ENCODE measurements around the gene ANKRD55. TPM values are rescaled to one million over a fixed set of nuclear protein-coding genes. Genes with fewer than 3 reads are reported as not detected.

The ANKRD55 gene
- total RNA-seq, 1 donor from 2014 or later: not detected

- Mint-ChIP-seq H3K4me3 (ENCODE audit: unreplicated experiment) (no peak overlapping the region), H3K9me3 (ENCODE audit: low read depth) (no peaks in the 10 kb centered on the region), H3K27me3 (ENCODE audit: low read depth) (no peaks in the 10 kb centered on the region), H3K27ac (ENCODE audit: unreplicated experiment) (peak overlapping the region; percentile 73), H3K4me1 (ENCODE audit: low read depth) (peaks cover 67% of the 10 kb centered on the region), H3K36me3 (ENCODE audit: low read depth) (no peaks in the 10 kb centered on the region)
- no peak for DNase-seq (ENCODE audit: low spot score)
- TF ChIP-seq CTCF (IDR thresholded peaks at IDR 0.05): no peak
Measured at GRCh38 chr5:56169281-56169680, 63.8 kb downstream of the ANKRD55 start.

GRCh38 chr5:56168066-56168478 is 65.1 kb downstream of the ANKRD55 start:
- H3K4me3 Mint-ChIP-seq (ENCODE audit: unreplicated experiment): no peak overlapping the region
- TF ChIP-seq CTCF (IDR thresholded peaks at IDR 0.05): no peak
- H3K27ac Mint-ChIP-seq (ENCODE audit: unreplicated experiment): no peak overlapping the region
- no peaks in the 10 kb centered on the region for H3K27me3 Mint-ChIP-seq (ENCODE audit: low read depth)
- no peaks in the 10 kb centered on the region for H3K36me3 Mint-ChIP-seq (ENCODE audit: low read depth)
- no peaks in the 10 kb centered on the region for H3K9me3 Mint-ChIP-seq (ENCODE audit: low read depth)
- H3K4me1 Mint-ChIP-seq (ENCODE audit: low read depth): peaks cover 70% of the 10 kb centered on the region
- no peak for DNase-seq (ENCODE audit: low spot score)

- peaks cover 70% of the 10 kb centered on the region for H3K4me1 Mint-ChIP-seq (ENCODE audit: low read depth)
Measured at GRCh38 chr5:56167519-56167918, 65.6 kb downstream of the ANKRD55 start.

GRCh38 chr5:56166671-56167385 is 66.3 kb downstream of the ANKRD55 start:
- no peak overlapping the region for H3K4me3 Mint-ChIP-seq (ENCODE audit: unreplicated experiment)
- no peaks in the 10 kb centered on the region for H3K36me3 Mint-ChIP-seq (ENCODE audit: low read depth)
- no peak for TF ChIP-seq CTCF (IDR thresholded peaks at IDR 0.05)
- DNase-seq (ENCODE audit: low spot score): no peak
- H3K4me1 Mint-ChIP-seq (ENCODE audit: low read depth): peaks cover 66% of the 10 kb centered on the region
- no peaks in the 10 kb centered on the region for H3K9me3 Mint-ChIP-seq (ENCODE audit: low read depth)
- H3K27ac Mint-ChIP-seq (ENCODE audit: unreplicated experiment): no peak overlapping the region
- H3K27me3 Mint-ChIP-seq (ENCODE audit: low read depth): no peaks in the 10 kb centered on the region

More at GRCh38 chr5:56167519-56167918, 65.6 kb downstream of the ANKRD55 start:
- Mint-ChIP-seq H3K36me3 (ENCODE audit: low read depth) (no peaks in the 10 kb centered on the region), H3K27me3 (ENCODE audit: low read depth) (no peaks in the 10 kb centered on the region), H3K27ac (ENCODE audit: unreplicated experiment) (peak overlapping the region; percentile 49), H3K4me3 (ENCODE audit: unreplicated experiment) (no peak overlapping the region), H3K9me3 (ENCODE audit: low read depth) (no peaks in the 10 kb centered on the region)
- DNase-seq (ENCODE audit: low spot score): no peak
- no peak for TF ChIP-seq CTCF (IDR thresholded peaks at IDR 0.05)

GRCh38 chr5:56164376-56164775 is 68.8 kb downstream of the ANKRD55 start:
- no peaks in the 10 kb centered on the region for H3K9me3 Mint-ChIP-seq (ENCODE audit: low read depth)
- H3K27me3 Mint-ChIP-seq (ENCODE audit: low read depth): no peaks in the 10 kb centered on the region
- no peak for DNase-seq (ENCODE audit: low spot score)
- H3K4me1 Mint-ChIP-seq (ENCODE audit: low read depth): peaks cover 45% of the 10 kb centered on the region
- no peak for TF ChIP-seq CTCF (IDR thresholded peaks at IDR 0.05)
- H3K36me3 Mint-ChIP-seq (ENCODE audit: low read depth): no peaks in the 10 kb centered on the region
- no peak overlapping the region for H3K27ac Mint-ChIP-seq (ENCODE audit: unreplicated experiment)
- no peak overlapping the region for H3K4me3 Mint-ChIP-seq (ENCODE audit: unreplicated experiment)
